ENCODE results near the gene ASTN2.

Gene ASTN2

GRCh38 chr9:117050007-117050406 is 364.9 kb downstream of the ASTN2 start:
- H3K27me3 Mint-ChIP-seq = no peaks in the 10 kb centered on the region
- DNase-seq (no peak), ATAC-seq (replicated peaks) (no peak)
- no peaks in the 10 kb centered on the region for H3K36me3 Mint-ChIP-seq (ENCODE audit: insufficient read depth)
- no peak overlapping the region for H3K27ac Mint-ChIP-seq
- no peak overlapping the region for H3K4me3 Mint-ChIP-seq
- no peaks in the 10 kb centered on the region for H3K4me1 Mint-ChIP-seq (ENCODE audit: low read depth in 2 of 2)
- peaks cover 0 to 7% of the 10 kb centered on the region in 2 donors for H3K9me3 Mint-ChIP-seq

GRCh38 chr9:117046666-117047327 is 368.1 kb downstream of the ASTN2 start:
- no peak overlapping the region for H3K27ac Mint-ChIP-seq
- no peak overlapping the region for H3K4me3 Mint-ChIP-seq
- no peaks in the 10 kb centered on the region for H3K4me1 Mint-ChIP-seq (ENCODE audit: low read depth in 2 of 2)
- ATAC-seq (replicated peaks) = no peak
- no peak for DNase-seq
- H3K9me3 Mint-ChIP-seq = peaks cover 1 to 2% of the 10 kb centered on the region in 2 donors
- H3K27me3 Mint-ChIP-seq = no peaks in the 10 kb centered on the region
- no peaks in the 10 kb centered on the region for H3K36me3 Mint-ChIP-seq (ENCODE audit: insufficient read depth)

GRCh38 chr9:117044241-117044640 is 370.6 kb downstream of the ASTN2 start:
- Mint-ChIP-seq H3K4me3 (no peak overlapping the region), H3K9me3 (peaks cover 2 to 10% of the 10 kb centered on the region in 2 donors), H3K4me1 (ENCODE audit: low read depth in 2 of 2) (no peaks in the 10 kb centered on the region), H3K27me3 (no peaks in the 10 kb centered on the region), H3K36me3 (ENCODE audit: insufficient read depth) (no peaks in the 10 kb centered on the region), H3K27ac (no peak overlapping the region)
- DNase-seq (no peak), ATAC-seq (replicated peaks) (no peak)

GRCh38 chr9:117043159-117043558 is 371.7 kb downstream of the ASTN2 start:
- H3K4me1 Mint-ChIP-seq (ENCODE audit: low read depth in 2 of 2) = no peaks in the 10 kb centered on the region
- H3K4me3 Mint-ChIP-seq = no peak overlapping the region
- no peak for DNase-seq
- H3K27me3 Mint-ChIP-seq = no peaks in the 10 kb centered on the region
- H3K36me3 Mint-ChIP-seq (ENCODE audit: insufficient read depth) = no peaks in the 10 kb centered on the region
- H3K9me3 Mint-ChIP-seq = peaks cover 2 to 10% of the 10 kb centered on the region in 2 donors
- no peak overlapping the region for H3K27ac Mint-ChIP-seq
- no peak for ATAC-seq (replicated peaks)

GRCh38 chr9:117035546-117035945 is 379.3 kb downstream of the ASTN2 start:
- Mint-ChIP-seq H3K4me3 (no peak overlapping the region), H3K27ac (no peak overlapping the region), H3K9me3 (peaks cover 8 to 9% of the 10 kb centered on the region in 2 donors), H3K4me1 (ENCODE audit: low read depth in 2 of 2) (no peaks in the 10 kb centered on the region), H3K36me3 (ENCODE audit: insufficient read depth) (no peaks in the 10 kb centered on the region), H3K27me3 (no peaks in the 10 kb centered on the region)
- DNase-seq (no peak), ATAC-seq (replicated peaks) (no peak)

- Mint-ChIP-seq H3K27me3 (no peaks in the 10 kb centered on the region), H3K9me3 (peaks cover 8 to 9% of the 10 kb centered on the region in 2 donors), H3K27ac (no peak overlapping the region), H3K4me1 (ENCODE audit: low read depth in 2 of 2) (no peaks in the 10 kb centered on the region), H3K4me3 (no peak overlapping the region), H3K36me3 (ENCODE audit: insufficient read depth) (no peaks in the 10 kb centered on the region)
- no peak for DNase-seq
- no peak for ATAC-seq (replicated peaks)
Measured at GRCh38 chr9:117034866-117035265, 380.0 kb downstream of the ASTN2 start.

GRCh38 chr9:117030254-117030768 is 384.5 kb downstream of the ASTN2 start:
- H3K36me3 Mint-ChIP-seq (ENCODE audit: insufficient read depth) = no peaks in the 10 kb centered on the region
- H3K4me1 Mint-ChIP-seq (ENCODE audit: low read depth in 2 of 2) = no peaks in the 10 kb centered on the region
- H3K4me3 Mint-ChIP-seq = no peak overlapping the region
- H3K9me3 Mint-ChIP-seq = peaks cover 2 to 17% of the 10 kb centered on the region in 2 donors
- ATAC-seq (replicated peaks) = no peak
- no peak overlapping the region for H3K27ac Mint-ChIP-seq
- H3K27me3 Mint-ChIP-seq = no peaks in the 10 kb centered on the region
- no peak for DNase-seq

- no peak for DNase-seq
- Mint-ChIP-seq H3K36me3 (ENCODE audit: insufficient read depth) (no peaks in the 10 kb centered on the region), H3K27ac (no peak overlapping the region), H3K4me1 (ENCODE audit: low read depth in 2 of 2) (no peaks in the 10 kb centered on the region), H3K9me3 (peaks cover 2 to 17% of the 10 kb centered on the region in 2 donors), H3K4me3 (no peak overlapping the region), H3K27me3 (no peaks in the 10 kb centered on the region)
- ATAC-seq (replicated peaks) = no peak
Measured at GRCh38 chr9:117029341-117029740, 385.5 kb downstream of the ASTN2 start.

GRCh38 chr9:117028103-117028858 is 386.6 kb downstream of the ASTN2 start:
- H3K4me3 Mint-ChIP-seq = no peak overlapping the region
- no peak for DNase-seq
- no peak for ATAC-seq (replicated peaks)
- peaks cover 2 to 25% of the 10 kb centered on the region in 2 donors for H3K9me3 Mint-ChIP-seq
- no peaks in the 10 kb centered on the region for H3K27me3 Mint-ChIP-seq
- H3K4me1 Mint-ChIP-seq (ENCODE audit: low read depth in 2 of 2) = no peaks in the 10 kb centered on the region
- no peak overlapping the region for H3K27ac Mint-ChIP-seq
- no peaks in the 10 kb centered on the region for H3K36me3 Mint-ChIP-seq (ENCODE audit: insufficient read depth)

- Mint-ChIP-seq H3K36me3 (ENCODE audit: insufficient read depth) (no peaks in the 10 kb centered on the region), H3K4me3 (no peak overlapping the region), H3K4me1 (ENCODE audit: low read depth in 2 of 2) (no peaks in the 10 kb centered on the region), H3K9me3 (peaks cover 0 to 17% of the 10 kb centered on the region in 2 donors), H3K27me3 (no peaks in the 10 kb centered on the region), H3K27ac (no peak overlapping the region)
- ATAC-seq (replicated peaks) (no peak), DNase-seq (no peak)
Measured at GRCh38 chr9:117021906-117022305, 393.0 kb downstream of the ASTN2 start.

GRCh38 chr9:117018966-117019617 is 395.8 kb downstream of the ASTN2 start:
- H3K4me3 Mint-ChIP-seq = no peak overlapping the region
- H3K9me3 Mint-ChIP-seq = peaks cover 3 to 17% of the 10 kb centered on the region in 2 donors
- ATAC-seq (replicated peaks) (no peak), DNase-seq (no peak)
- no peak overlapping the region for H3K27ac Mint-ChIP-seq
- no peaks in the 10 kb centered on the region for H3K4me1 Mint-ChIP-seq (ENCODE audit: low read depth in 2 of 2)
- no peaks in the 10 kb centered on the region for H3K27me3 Mint-ChIP-seq
- no peaks in the 10 kb centered on the region for H3K36me3 Mint-ChIP-seq (ENCODE audit: insufficient read depth)

- Mint-ChIP-seq H3K27ac (no peak overlapping the region), H3K36me3 (ENCODE audit: insufficient read depth) (no peaks in the 10 kb centered on the region), H3K4me1 (ENCODE audit: low read depth in 2 of 2) (no peaks in the 10 kb centered on the region), H3K4me3 (no peak overlapping the region), H3K9me3 (peaks cover 1 to 3% of the 10 kb centered on the region in 2 donors), H3K27me3 (no peaks in the 10 kb centered on the region)
- DNase-seq (no peak), ATAC-seq (replicated peaks) (no peak)
Measured at GRCh38 chr9:117017414-117017985, 397.4 kb downstream of the ASTN2 start.

- no peak for DNase-seq
Measured at GRCh38 chr9:117014061-117014460, 400.8 kb downstream of the ASTN2 start.

More at GRCh38 chr9:117014061-117014460, 400.8 kb downstream of the ASTN2 start:
- Mint-ChIP-seq H3K36me3 (ENCODE audit: insufficient read depth) (no peaks in the 10 kb centered on the region), H3K4me3 (no peak overlapping the region), H3K27ac (no peak overlapping the region), H3K4me1 (ENCODE audit: low read depth in 2 of 2) (no peaks in the 10 kb centered on the region), H3K9me3 (peaks cover 0 to 3% of the 10 kb centered on the region in 2 donors), H3K27me3 (no peaks in the 10 kb centered on the region)
- ATAC-seq (replicated peaks) = no peak
